Gastroesophageal sphincter (tissue), 3 donors: ENCODE results near the gene GPR137C.

Source experiments
- CTCF ChIP-seq, 4 experiments: fragments of 200-600 bp in 2 of 4; fragments of 450-650 bp in 2 of 4; sonication (generic) in 1 of 4; IDR thresholded peaks; one replicate each; pipeline ENCODE4 v1.5.1; 2017 to 2019; ENCODE audit warnings: antibody characterized with exemption in 4 of 4, mild to moderate bottlenecking in 2 of 4, moderate library complexity in 2 of 4
- POLR2A ChIP-seq, 2 donors: fragments of 450-650 bp; IDR thresholded peaks; one replicate each; pipeline ENCODE4 v1.6.1; 2017; ENCODE audit warnings: antibody characterized with exemption in 2 of 2, mild to moderate bottlenecking in 2 of 2, moderate library complexity in 1 of 2

GRCh38 chr14:52513249-52513648 is 39.4 kb upstream of the GPR137C start:
- no peak for TF ChIP-seq CTCF (IDR thresholded peaks at IDR 0.05)
- TF ChIP-seq POLR2A (IDR thresholded peaks at IDR 0.05), result no peak
